ENCODE results near the gene FAM13A. TPM values are rescaled to one million over a fixed set of nuclear protein-coding genes. Genes with fewer than 3 reads are reported as not detected.

FAM13A gene
- total and polyA plus RNA-seq, 4 donors: 31.0 to 41.4 (median 35.8) TPM

GRCh38 chr4:88955580-88956380 is 101.2 kb downstream of the FAM13A start:
- no peaks in the 10 kb centered on the region for H3K4me1 ChIP-seq (ENCODE audit: control insufficient read depth, insufficient read depth, low read length)
- H3K27me3 ChIP-seq (ENCODE audit: control insufficient read depth, insufficient read depth, low read length): no peaks in the 10 kb centered on the region
- no peaks in the 10 kb centered on the region for H3K9me3 ChIP-seq (ENCODE audit: control insufficient read depth, insufficient read depth, low read length)
- WGBS (ENCODE audit: insufficient coverage): 94% methylated on average over 1 of the region's 3 CpGs
- H3K36me3 ChIP-seq (ENCODE audit: control insufficient read depth, insufficient read depth, low read length): no peaks in the 10 kb centered on the region
- H3K4me3 ChIP-seq (ENCODE audit: low read depth, low read length): no peak overlapping the region
- no peak for DNase-seq (ENCODE audit: low read depth in 4 of 6, low spot score in 6 of 6)
- no peak overlapping the region for H3K27ac ChIP-seq (ENCODE audit: low read depth, low read length)

GRCh38 chr4:88953400-88953799 is 103.6 kb downstream of the FAM13A start:
- DNase-seq (ENCODE audit: low read depth in 4 of 6, low spot score in 6 of 6): no peak
- Histone ChIP-seq H3K4me1 (ENCODE audit: control insufficient read depth, insufficient read depth, low read length) (no peaks in the 10 kb centered on the region), H3K9me3 (ENCODE audit: control insufficient read depth, insufficient read depth, low read length) (no peaks in the 10 kb centered on the region), H3K36me3 (ENCODE audit: control insufficient read depth, insufficient read depth, low read length) (no peaks in the 10 kb centered on the region), H3K27me3 (ENCODE audit: control insufficient read depth, insufficient read depth, low read length) (no peaks in the 10 kb centered on the region), H3K4me3 (ENCODE audit: low read depth, low read length) (no peak overlapping the region), H3K27ac (ENCODE audit: low read depth, low read length) (no peak overlapping the region)
- WGBS (ENCODE audit: insufficient coverage): 100% methylated on average over 1 of the region's 2 CpGs

- H3K27me3 ChIP-seq (ENCODE audit: control insufficient read depth, insufficient read depth, low read length): no peaks in the 10 kb centered on the region
- no peak for DNase-seq (ENCODE audit: low read depth in 4 of 6, low spot score in 6 of 6)
- WGBS (ENCODE audit: insufficient coverage): no CpG with 5 or more reads among the region's 3 CpGs
- no peaks in the 10 kb centered on the region for H3K9me3 ChIP-seq (ENCODE audit: control insufficient read depth, insufficient read depth, low read length)
- H3K4me1 ChIP-seq (ENCODE audit: control insufficient read depth, insufficient read depth, low read length): no peaks in the 10 kb centered on the region
- no peak overlapping the region for H3K27ac ChIP-seq (ENCODE audit: low read depth, low read length)
- H3K4me3 ChIP-seq (ENCODE audit: low read depth, low read length): no peak overlapping the region
- H3K36me3 ChIP-seq (ENCODE audit: control insufficient read depth, insufficient read depth, low read length): no peaks in the 10 kb centered on the region
These were observed 104.9 kb downstream of the FAM13A start for GRCh38 chr4:88952081-88952480.

- no peak overlapping the region for H3K27ac ChIP-seq (ENCODE audit: low read depth, low read length)
- no peaks in the 10 kb centered on the region for H3K36me3 ChIP-seq (ENCODE audit: control insufficient read depth, insufficient read depth, low read length)
- WGBS (ENCODE audit: insufficient coverage): no CpG with 5 or more reads among the region's 2 CpGs
- DNase-seq (ENCODE audit: low read depth in 4 of 6, low spot score in 6 of 6): no peak
- H3K4me3 ChIP-seq (ENCODE audit: low read depth, low read length): no peak overlapping the region
- no peaks in the 10 kb centered on the region for H3K27me3 ChIP-seq (ENCODE audit: control insufficient read depth, insufficient read depth, low read length)
- H3K9me3 ChIP-seq (ENCODE audit: control insufficient read depth, insufficient read depth, low read length): no peaks in the 10 kb centered on the region
- H3K4me1 ChIP-seq (ENCODE audit: control insufficient read depth, insufficient read depth, low read length): no peaks in the 10 kb centered on the region
These were observed 107.4 kb downstream of the FAM13A start for GRCh38 chr4:88949605-88950004.

- WGBS (ENCODE audit: insufficient coverage): no CpG with 5 or more reads among the region's 2 CpGs
- Histone ChIP-seq H3K36me3 (ENCODE audit: control insufficient read depth, insufficient read depth, low read length) (no peaks in the 10 kb centered on the region), H3K9me3 (ENCODE audit: control insufficient read depth, insufficient read depth, low read length) (no peaks in the 10 kb centered on the region), H3K27ac (ENCODE audit: low read depth, low read length) (no peak overlapping the region), H3K4me1 (ENCODE audit: control insufficient read depth, insufficient read depth, low read length) (no peaks in the 10 kb centered on the region), H3K27me3 (ENCODE audit: control insufficient read depth, insufficient read depth, low read length) (no peaks in the 10 kb centered on the region), H3K4me3 (ENCODE audit: low read depth, low read length) (no peak overlapping the region)
- DNase-seq (ENCODE audit: low read depth in 4 of 6, low spot score in 6 of 6): no peak
These were observed 116.5 kb downstream of the FAM13A start for GRCh38 chr4:88940506-88940905.

GRCh38 chr4:88939697-88940096 is 117.3 kb downstream of the FAM13A start:
- H3K4me1 ChIP-seq (ENCODE audit: control insufficient read depth, insufficient read depth, low read length): no peaks in the 10 kb centered on the region

GRCh38 chr4:88938138-88938537 is 118.8 kb downstream of the FAM13A start:
- H3K27ac ChIP-seq (ENCODE audit: low read depth, low read length): no peak overlapping the region
- H3K4me3 ChIP-seq (ENCODE audit: low read depth, low read length): no peak overlapping the region
- no peaks in the 10 kb centered on the region for H3K4me1 ChIP-seq (ENCODE audit: control insufficient read depth, insufficient read depth, low read length)
- DNase-seq (ENCODE audit: low read depth in 4 of 6, low spot score in 6 of 6): peak in 1 of 6 donors; percentile 10
- no peaks in the 10 kb centered on the region for H3K36me3 ChIP-seq (ENCODE audit: control insufficient read depth, insufficient read depth, low read length)
- H3K27me3 ChIP-seq (ENCODE audit: control insufficient read depth, insufficient read depth, low read length): no peaks in the 10 kb centered on the region
- no peaks in the 10 kb centered on the region for H3K9me3 ChIP-seq (ENCODE audit: control insufficient read depth, insufficient read depth, low read length)

More at GRCh38 chr4:88939697-88940096, 117.3 kb downstream of the FAM13A start:
- Histone ChIP-seq H3K27me3 (ENCODE audit: control insufficient read depth, insufficient read depth, low read length) (no peaks in the 10 kb centered on the region), H3K36me3 (ENCODE audit: control insufficient read depth, insufficient read depth, low read length) (no peaks in the 10 kb centered on the region), H3K27ac (ENCODE audit: low read depth, low read length) (no peak overlapping the region), H3K9me3 (ENCODE audit: control insufficient read depth, insufficient read depth, low read length) (no peaks in the 10 kb centered on the region), H3K4me3 (ENCODE audit: low read depth, low read length) (no peak overlapping the region)
- WGBS (ENCODE audit: insufficient coverage): 77% methylated on average over 3 of the region's 3 CpGs
- no peak for DNase-seq (ENCODE audit: low read depth in 4 of 6, low spot score in 6 of 6)

GRCh38 chr4:88937081-88937480 is 119.9 kb downstream of the FAM13A start:
- no peak overlapping the region for H3K27ac ChIP-seq (ENCODE audit: low read depth, low read length)
- no peak for DNase-seq (ENCODE audit: low read depth in 4 of 6, low spot score in 6 of 6)
- no CpG with 5 or more reads among the region's 2 CpGs for WGBS (ENCODE audit: insufficient coverage)
- no peaks in the 10 kb centered on the region for H3K36me3 ChIP-seq (ENCODE audit: control insufficient read depth, insufficient read depth, low read length)
- no peaks in the 10 kb centered on the region for H3K9me3 ChIP-seq (ENCODE audit: control insufficient read depth, insufficient read depth, low read length)
- no peaks in the 10 kb centered on the region for H3K4me1 ChIP-seq (ENCODE audit: control insufficient read depth, insufficient read depth, low read length)
- H3K27me3 ChIP-seq (ENCODE audit: control insufficient read depth, insufficient read depth, low read length): no peaks in the 10 kb centered on the region
- no peak overlapping the region for H3K4me3 ChIP-seq (ENCODE audit: low read depth, low read length)

GRCh38 chr4:88933414-88934160 is 123.4 kb downstream of the FAM13A start:
- no peak overlapping the region for H3K27ac ChIP-seq (ENCODE audit: low read depth, low read length)
- peaks cover 4% of the 10 kb centered on the region for H3K9me3 ChIP-seq (ENCODE audit: control insufficient read depth, insufficient read depth, low read length)
- H3K36me3 ChIP-seq (ENCODE audit: control insufficient read depth, insufficient read depth, low read length): no peaks in the 10 kb centered on the region
- H3K27me3 ChIP-seq (ENCODE audit: control insufficient read depth, insufficient read depth, low read length): no peaks in the 10 kb centered on the region
- 67% methylated on average over 3 of the region's 3 CpGs for WGBS (ENCODE audit: insufficient coverage)
- H3K4me3 ChIP-seq (ENCODE audit: low read depth, low read length): no peak overlapping the region
- no peaks in the 10 kb centered on the region for H3K4me1 ChIP-seq (ENCODE audit: control insufficient read depth, insufficient read depth, low read length)
- DNase-seq (ENCODE audit: low read depth in 4 of 6, low spot score in 6 of 6): no peak

GRCh38 chr4:88928852-88929251 is 128.1 kb downstream of the FAM13A start:
- no peak overlapping the region for H3K27ac ChIP-seq (ENCODE audit: low read depth, low read length)
- H3K36me3 ChIP-seq (ENCODE audit: control insufficient read depth, insufficient read depth, low read length): no peaks in the 10 kb centered on the region
- H3K9me3 ChIP-seq (ENCODE audit: control insufficient read depth, insufficient read depth, low read length): peaks cover 4% of the 10 kb centered on the region
- DNase-seq (ENCODE audit: low read depth in 4 of 6, low spot score in 6 of 6): no peak
- no CpG with 5 or more reads among the region's 1 CpG for WGBS (ENCODE audit: insufficient coverage)
- no peaks in the 10 kb centered on the region for H3K4me1 ChIP-seq (ENCODE audit: control insufficient read depth, insufficient read depth, low read length)
- H3K4me3 ChIP-seq (ENCODE audit: low read depth, low read length): no peak overlapping the region
- no peaks in the 10 kb centered on the region for H3K27me3 ChIP-seq (ENCODE audit: control insufficient read depth, insufficient read depth, low read length)

Data from spinal cord (tissue), 10 donors.